PFSK-1 (cell line): ENCODE measurements around the gene RASGRF1.

Experiments
- POLR2AphosphoS5 ChIP-seq: IDR thresholded peaks from 2 replicates; pipeline ENCODE4 v1.6.1; 2012; ENCODE audit warnings: low read depth, mild to moderate bottlenecking, control low read depth, low read length, moderate library complexity
- REST ChIP-seq, 2 experiments: IDR thresholded peaks; 2 replicates each; pipeline versions ENCODE4 v1.6.1 to v1.8.0; 2011 to 2012; ENCODE audit warnings: low read depth in 2 of 2, low read length in 2 of 2, control low read depth in 1 of 2, inconsistent platforms in 1 of 2, mild to moderate bottlenecking in 1 of 2, moderate library complexity in 1 of 2; ENCODE audit not compliant: insufficient read depth in 1 of 2
- SIN3A ChIP-seq: IDR thresholded peaks from 2 replicates; pipeline ENCODE4 v1.6.1; 2012; ENCODE audit warnings: mild to moderate bottlenecking, low read length, moderate library complexity, borderline replicate concordance; ENCODE audit not compliant: insufficient read depth
- TAF1 ChIP-seq: IDR thresholded peaks from 2 replicates; pipeline ENCODE4 v1.6.1; 2012; ENCODE audit warnings: low read length, control low read depth, borderline replicate concordance; ENCODE audit not compliant: insufficient read depth

DNA sequence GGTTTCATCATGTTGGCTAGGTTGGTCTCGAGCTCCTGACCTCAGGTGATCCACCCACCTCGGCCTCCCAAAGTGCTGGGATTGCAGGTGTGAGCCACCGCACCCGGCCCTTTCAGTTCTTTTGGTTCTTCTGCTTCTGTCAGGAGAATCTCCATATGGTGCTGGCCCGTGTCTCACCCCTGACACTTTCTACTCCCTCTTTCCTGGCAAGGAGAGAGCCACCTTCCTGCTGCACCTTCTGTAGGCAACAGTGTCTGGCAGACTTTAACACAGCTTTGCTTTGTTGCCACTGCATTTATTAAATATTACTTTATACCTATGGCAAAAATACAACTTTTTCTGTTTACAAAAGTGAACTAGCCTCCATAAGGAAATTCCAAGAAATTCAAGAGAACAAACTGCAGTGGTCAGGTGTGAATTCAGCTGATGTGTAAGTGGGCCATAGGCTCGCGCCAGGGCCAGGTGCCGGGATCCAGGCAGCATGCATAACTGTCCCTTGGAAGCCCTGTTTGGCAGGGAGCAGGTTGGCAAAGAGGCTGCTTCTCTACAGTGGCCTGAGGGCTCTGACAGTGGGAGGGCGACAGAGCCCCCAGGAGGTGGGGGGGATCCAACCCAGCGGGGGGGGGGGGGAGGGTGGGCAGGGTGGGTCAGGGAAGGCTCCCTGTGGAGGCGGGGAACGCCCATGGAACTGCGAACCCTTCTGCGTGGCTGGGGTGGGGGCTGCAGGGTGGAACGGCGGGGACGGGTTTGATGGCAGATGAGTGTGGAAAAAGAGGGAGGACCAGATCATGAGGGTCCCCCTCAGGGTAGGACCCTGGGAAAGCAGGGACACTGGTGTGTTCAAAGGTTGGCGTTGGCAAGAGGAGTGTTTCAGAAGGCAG, 166.9 kb downstream of the RASGRF1 start:
- TF ChIP-seq REST (IDR thresholded peaks at IDR 0.05; ENCODE audit: insufficient read depth in 1 of 2, low read depth in 2 of 2, low read length in 2 of 2) (no peak), POLR2AphosphoS5 (no peak), TAF1 (no peak), SIN3A (no peak)
